Ovary (tissue), 9 donors: ENCODE data around the gene FAM53C. TPM values are rescaled to one million over a fixed set of nuclear protein-coding genes. Genes with fewer than 3 reads are reported as not detected.

Experiments used
- DNase-seq, 5 donors: peaks; one replicate each; pipeline ENCODE4 v3.0.0-alpha.2; 2019 to 2020
- H3K27ac ChIP-seq, 2 donors: fragments of 200-600 bp; one replicate each; pipeline versions ENCODE4 v1.5.1 to v1.8.0; 2019 to 2022
- H3K27me3 ChIP-seq: fragments of 200-600 bp; one replicate; pipeline ENCODE4 v1.8.0; 2022
- H3K36me3 ChIP-seq: fragments of 200-600 bp; sonication (generic); one replicate; pipeline ENCODE4 v1.5.1; 2019
- H3K4me1 ChIP-seq: one replicate; pipeline ENCODE4 v1.8.1; 2013; ENCODE audit warnings: mild to moderate bottlenecking, moderate library complexity; ENCODE audit not compliant: insufficient read depth
- H3K4me3 ChIP-seq: fragments of 200-600 bp; sonication (generic); one replicate; pipeline ENCODE4 v1.5.1; 2017
- H3K9me3 ChIP-seq, 2 donors: fragments of 200-600 bp in 1 of 2; sonication (generic) in 1 of 2; one replicate each; pipeline versions ENCODE4 v1.5.1 to v1.8.1; 2013 to 2019; ENCODE audit warnings: mild to moderate bottlenecking in 1 of 2, moderate library complexity in 1 of 2
- CTCF ChIP-seq, 3 donors: fragments of 450-650 bp in 2 of 3; fragments of 200-600 bp in 1 of 3; IDR thresholded peaks; one replicate each; pipeline versions ENCODE4 v1.5.1 to v1.8.0; 2016 to 2022; ENCODE audit warnings: antibody characterized with exemption in 3 of 3, mild to moderate bottlenecking in 1 of 3
- EP300 ChIP-seq: sonication (generic); formaldehyde crosslinking; IDR thresholded peaks from one replicate; pipeline ENCODE4 v1.6.1; 2017; ENCODE audit warnings: antibody characterized with exemption
- POLR2A ChIP-seq: fragments of 450-650 bp; IDR thresholded peaks from one replicate; pipeline ENCODE4 v1.6.1; 2017; ENCODE audit warnings: antibody characterized with exemption, mild to moderate bottlenecking, moderate library complexity
- WGBS, 3 donors: extraction: QIAGEN DNeasy Blood & Tissue Kit in 1 of 3; methylation state at CpG; one replicate each; pipeline versions ENCODE4 v1.1.5 to v1.1.7; 2013 to 2017; 5-methylcytosine and 5-hydroxymethylcytosine counted together
- intact Hi-C, 4 donors: fragments of 100-400 bp; cut with DNase I; formaldehyde crosslinking; loops; one replicate each; pipeline versions ENCODE4 v1.11.0 to v1.15.1; 2022 to 2023
- polyA plus RNA-seq, 2 donors: library from polyadenylated mRNA; stranded (reverse); fragments of 200-250 nt in 1 of 2; fragments of 350-450 nt in 1 of 2; fragmentation: Illumina TruSeq in 1 of 2; extraction: RNeasy Lipid Tissue Mini Kit (QIAGEN cat#74804) in 1 of 2; gene quantifications; one replicate each; pipeline ENCODE4 v1.2.3, GENCODE V29; 2013 to 2014
- total RNA-seq, 7 donors: library from RNA; depleted of rRNA in 2 of 7; stranded (reverse); fragments of >200 nt in 2 of 7; fragmentation: NEBNext Ultra II Directional in 3 of 7; extraction: Animal tissue kit (Norgen Biotek cat#: 25700) in 3 of 7; gene quantifications; one replicate each; pipeline versions ENCODE4 v1.1.0 to v1.2.4, GENCODE V29; 2016 to 2023
- donor health status: DM: no; HTN: no; CAD: no; lungs with moderate emphysema.
- donor health status: DM: no; HTN: no; CAD: no.
- donor health status: Bipolar disorder and iron deficiency.
- donor health status: DM: yes; HTN: yes; CAD: no.
- donor health status: DM: no; HTN: no; CAD: no.
- donor health status: DM: yes; HTN: yes; CAD: no.

Gene FAM53C
- total and polyA plus RNA-seq, 9 donors: 13.1 to 29.3 (median 19.9) TPM

- intact Hi-C loops: no loop called here
- Histone ChIP-seq H3K36me3 (peaks cover 3% of the 10 kb centered on the region), H3K27me3 (no peaks in the 10 kb centered on the region), H3K27ac (peak overlapping the region in 1 of 2 donors; percentile 93), H3K4me3 (no peak overlapping the region), H3K9me3 (no peaks in the 10 kb centered on the region), H3K4me1 (peaks cover 5% of the 10 kb centered on the region)
- WGBS, 3 donors: 69 to 83% (median 81%) methylated on average over 3 of the region's 3 CpGs
- no peak for TF ChIP-seq POLR2A
- TF ChIP-seq CTCF (IDR thresholded peaks at IDR 0.05): no peak
- no peak for TF ChIP-seq EP300
- DNase-seq: no peak
Observed at GRCh38 chr5:138340008-138340407, 1.9 kb downstream of the FAM53C start.

DNA sequence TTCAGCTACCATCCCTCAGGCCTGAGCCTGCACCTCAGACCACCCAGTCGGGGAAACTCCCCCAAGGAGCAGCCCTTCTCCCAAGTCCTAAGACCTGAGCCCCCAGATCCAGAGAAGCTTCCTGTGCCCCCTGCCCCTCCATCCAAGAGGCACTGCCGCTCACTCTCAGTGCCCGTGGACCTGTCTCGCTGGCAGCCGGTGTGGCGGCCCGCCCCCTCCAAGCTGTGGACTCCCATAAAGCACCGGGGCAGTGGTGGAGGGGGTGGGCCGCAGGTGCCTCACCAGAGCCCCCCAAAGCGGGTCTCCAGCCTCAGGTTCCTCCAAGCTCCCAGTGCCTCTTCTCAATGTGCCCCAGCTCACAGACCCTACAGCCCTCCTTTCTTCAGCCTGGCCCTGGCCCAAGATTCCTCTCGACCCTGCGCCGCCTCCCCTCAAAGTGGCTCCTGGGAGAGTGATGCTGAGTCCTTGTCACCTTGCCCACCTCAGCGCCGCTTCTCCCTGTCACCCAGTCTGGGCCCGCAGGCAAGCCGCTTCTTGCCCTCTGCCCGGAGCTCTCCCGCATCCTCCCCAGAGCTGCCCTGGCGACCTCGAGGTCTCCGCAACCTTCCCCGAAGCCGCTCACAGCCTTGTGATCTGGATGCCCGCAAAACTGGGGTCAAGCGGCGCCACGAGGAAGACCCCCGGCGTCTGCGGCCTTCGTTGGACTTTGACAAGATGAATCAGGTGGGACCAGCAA lies 7.0 kb downstream of the FAM53C start:
- no peak for TF ChIP-seq EP300
- TF ChIP-seq CTCF (IDR thresholded peaks at IDR 0.05): no peak
- no peak for TF ChIP-seq POLR2A
- WGBS, 3 donors: 93 to 96% (median 95%) methylated on average over 32 of the region's 32 CpGs

DNA sequence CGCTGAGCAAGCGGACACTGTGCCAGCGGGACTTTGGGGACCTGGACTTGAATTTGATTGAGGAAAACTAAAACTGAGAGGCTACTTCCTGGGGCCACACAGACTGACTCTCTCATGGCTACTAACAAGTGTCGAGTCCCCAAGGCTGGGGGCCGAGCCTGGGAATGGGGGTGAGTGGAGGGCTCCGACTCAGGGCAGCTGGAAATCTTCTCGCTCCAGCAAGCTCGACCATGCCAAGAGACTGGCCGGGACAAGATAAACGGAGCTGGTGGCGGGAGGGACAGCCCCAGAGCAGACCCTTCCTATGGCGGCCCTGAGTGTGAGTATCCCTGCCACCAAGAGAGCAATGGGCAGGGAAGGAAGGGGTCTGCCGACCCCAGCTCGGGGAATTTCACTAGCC lies 8.8 kb downstream of the FAM53C start:
- H3K4me3 ChIP-seq: no peak overlapping the region
- H3K27ac ChIP-seq: no peak overlapping the region
- H3K36me3 ChIP-seq: peaks cover 3% of the 10 kb centered on the region
- no peaks in the 10 kb centered on the region for H3K27me3 ChIP-seq
- no peak for DNase-seq
- TF ChIP-seq POLR2A: no peak
- no peak for TF ChIP-seq CTCF (IDR thresholded peaks at IDR 0.05)
- no peak for TF ChIP-seq EP300
- intact Hi-C loops: no loop called here
- no peaks in the 10 kb centered on the region for H3K9me3 ChIP-seq
- H3K4me1 ChIP-seq: no peaks in the 10 kb centered on the region
- 87 to 90% (median 89%) methylated on average over 14 of the region's 14 CpGs for WGBS, 3 donors

More for the DNA sequence above, 7.0 kb downstream of the FAM53C start:
- intact Hi-C loops: no loop called here
- Histone ChIP-seq H3K4me1 (no peaks in the 10 kb centered on the region), H3K27me3 (no peaks in the 10 kb centered on the region), H3K36me3 (peaks cover 3% of the 10 kb centered on the region), H3K9me3 (no peaks in the 10 kb centered on the region), H3K4me3 (no peak overlapping the region), H3K27ac (no peak overlapping the region)
- DNase-seq: no peak

GRCh38 chr5:138349852-138350562 lies 11.9 kb downstream of the FAM53C start:
- intact Hi-C loops: no loop called here
- no peak overlapping the region for H3K4me3 ChIP-seq
- DNase-seq: no peak
- no peaks in the 10 kb centered on the region for H3K36me3 ChIP-seq
- no peaks in the 10 kb centered on the region for H3K27me3 ChIP-seq
- no peak overlapping the region for H3K27ac ChIP-seq
- no peak for TF ChIP-seq POLR2A
- no peak for TF ChIP-seq EP300
- no peak for TF ChIP-seq CTCF (IDR thresholded peaks at IDR 0.05)
- WGBS, 3 donors: 67 to 89% (median 82%) methylated on average over 1 of the region's 1 CpG
- H3K4me1 ChIP-seq: no peaks in the 10 kb centered on the region
- H3K9me3 ChIP-seq: no peaks in the 10 kb centered on the region
